ES-I3 (cell line): ENCODE measurements around the gene CDPF1.

ENCODE experiments used
- H3K36me3 ChIP-seq: 2 replicates; pipeline ENCODE4 v1.6.1; 2013; ENCODE audit warnings: mild to moderate bottlenecking, low read length, control low read depth, moderate library complexity; ENCODE audit not compliant: insufficient read depth
- H3K4me1 ChIP-seq: 2 replicates; pipeline ENCODE4 v1.6.1; 2013; ENCODE audit warnings: mild to moderate bottlenecking, control low read depth, low read length; ENCODE audit not compliant: insufficient read depth
- H3K9ac ChIP-seq: 2 replicates; pipeline ENCODE4 v1.6.1; 2013; ENCODE audit warnings: low read depth, mild to moderate bottlenecking, low read length, moderate library complexity
- H3K9me3 ChIP-seq: 2 replicates; pipeline ENCODE4 v1.6.1; 2013; ENCODE audit warnings: mild to moderate bottlenecking, low read length, moderate library complexity; ENCODE audit not compliant: control insufficient read depth, insufficient read depth

The CDPF1 gene, protein sequence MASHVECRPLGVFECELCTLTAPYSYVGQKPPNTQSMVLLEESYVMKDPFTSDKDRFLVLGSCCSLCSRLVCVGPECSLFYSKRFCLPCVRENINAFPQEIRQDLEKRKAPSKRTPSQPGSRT

DNA sequence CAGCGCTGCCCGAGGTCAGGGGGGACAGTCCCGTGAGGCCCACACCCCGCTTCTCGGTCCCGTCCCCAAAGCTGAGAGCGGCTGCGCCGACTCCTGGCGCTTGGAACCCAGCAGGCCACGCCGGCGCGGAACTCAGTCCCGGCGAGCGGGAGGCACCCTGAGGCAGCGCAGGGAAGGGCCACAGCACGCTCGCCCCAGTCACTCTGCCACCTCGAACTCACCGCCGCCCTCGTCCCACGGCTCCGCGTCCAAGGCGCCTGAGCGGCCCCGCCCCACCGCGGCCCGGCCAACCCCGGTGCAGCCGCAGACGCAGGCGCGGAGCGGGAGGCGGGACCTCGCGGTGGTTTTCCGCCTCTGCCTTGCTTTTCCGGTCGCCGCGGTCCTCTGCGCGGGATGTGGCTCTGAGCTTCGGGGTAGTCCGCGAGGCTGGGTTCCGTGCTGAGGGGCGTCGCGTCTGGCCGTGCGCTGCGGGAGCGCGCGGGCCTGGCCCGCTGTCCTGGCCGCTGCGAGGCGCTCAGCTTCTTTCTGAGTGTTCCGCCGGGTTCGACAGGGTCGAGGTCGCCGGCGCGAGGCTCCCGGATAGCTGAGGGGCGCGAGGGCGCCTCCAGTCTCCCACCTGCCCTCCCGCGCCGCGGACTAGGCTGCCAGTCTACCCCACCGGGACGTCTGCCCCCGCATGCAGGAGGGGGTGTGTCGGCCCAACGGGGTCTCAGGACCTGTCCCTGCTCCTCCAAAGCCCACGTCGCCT lies at the start of gene CDPF1:
CDPF1 (minus strand) TSS at position 259 of the 748 bp plus-strand sequence. CDS start 2,009 bp downstream, outside the sequence.
- peak within 1 kb of the TSS; percentile 79 for H3K9ac ChIP-seq
- peaks cover 2% of the 10 kb centered on the region; the same call in 1 of the 2 replicates for H3K9me3 ChIP-seq
- H3K4me1 ChIP-seq = no peaks in the 10 kb centered on the region
- no peaks in the 10 kb centered on the region for H3K36me3 ChIP-seq

DNA sequence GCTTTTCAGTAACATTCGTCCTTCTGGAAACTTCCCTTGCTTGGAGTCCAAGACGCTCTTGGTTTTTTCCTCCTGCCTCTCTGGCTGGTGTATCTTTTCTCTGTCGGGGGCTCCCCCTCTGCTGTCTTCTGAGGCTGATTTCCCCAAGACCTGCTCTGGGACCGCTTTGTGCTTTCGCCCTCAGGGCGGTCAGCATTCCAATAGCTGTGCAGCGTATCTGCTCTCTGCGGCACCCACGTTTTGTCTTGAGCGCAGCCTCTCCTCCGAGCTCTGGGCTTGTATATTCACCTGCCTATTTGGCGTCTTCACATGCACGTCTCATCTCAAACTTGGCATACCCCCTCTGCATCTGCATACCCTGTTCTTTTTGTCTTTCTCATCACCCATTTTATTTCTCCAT lies 49.0 kb upstream of the CDPF1 start:
- H3K36me3 ChIP-seq = peaks cover 14% of the 10 kb centered on the region
- no peak overlapping the region for H3K9ac ChIP-seq
- H3K4me1 ChIP-seq = no peaks in the 10 kb centered on the region
- no peaks in the 10 kb centered on the region for H3K9me3 ChIP-seq

DNA sequence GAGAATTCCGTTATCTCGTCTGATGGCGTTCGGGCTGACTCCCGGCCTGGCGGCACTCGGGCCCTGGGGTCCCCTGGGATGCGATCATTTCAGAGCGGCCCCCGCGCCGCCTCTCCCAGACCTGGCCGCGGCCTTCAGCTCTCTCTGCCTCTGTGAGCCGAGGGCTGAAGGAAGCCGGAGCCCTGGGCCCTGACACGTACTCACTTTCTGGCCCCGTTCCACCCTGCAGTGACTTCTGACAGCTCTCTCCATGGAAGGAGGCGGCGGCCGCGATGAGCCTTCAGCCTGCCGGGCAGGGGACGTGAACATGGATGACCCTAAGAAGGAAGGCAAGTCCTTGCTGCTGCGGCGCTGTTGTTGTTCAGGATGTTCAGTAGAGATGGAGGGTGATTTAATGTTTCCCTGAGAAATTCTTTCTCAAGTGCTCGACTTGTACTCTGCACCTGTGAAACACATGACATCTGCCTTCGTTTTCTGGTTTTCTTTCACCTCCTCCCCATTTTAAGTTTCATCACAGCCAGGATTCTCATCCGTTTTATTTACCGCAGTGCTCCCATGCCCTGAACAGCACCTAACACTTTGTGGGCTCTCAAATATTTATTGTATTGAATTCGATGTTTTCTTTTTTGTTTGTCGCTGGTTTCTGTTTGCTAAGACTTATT lies 47.2 kb upstream of the CDPF1 start:
- peaks cover 14% of the 10 kb centered on the region for H3K36me3 ChIP-seq
- H3K9me3 ChIP-seq = no peaks in the 10 kb centered on the region
- peak overlapping the region; percentile 86 for H3K9ac ChIP-seq
- H3K4me1 ChIP-seq = peaks cover 4% of the 10 kb centered on the region; the same call in 1 of the 2 replicates

DNA sequence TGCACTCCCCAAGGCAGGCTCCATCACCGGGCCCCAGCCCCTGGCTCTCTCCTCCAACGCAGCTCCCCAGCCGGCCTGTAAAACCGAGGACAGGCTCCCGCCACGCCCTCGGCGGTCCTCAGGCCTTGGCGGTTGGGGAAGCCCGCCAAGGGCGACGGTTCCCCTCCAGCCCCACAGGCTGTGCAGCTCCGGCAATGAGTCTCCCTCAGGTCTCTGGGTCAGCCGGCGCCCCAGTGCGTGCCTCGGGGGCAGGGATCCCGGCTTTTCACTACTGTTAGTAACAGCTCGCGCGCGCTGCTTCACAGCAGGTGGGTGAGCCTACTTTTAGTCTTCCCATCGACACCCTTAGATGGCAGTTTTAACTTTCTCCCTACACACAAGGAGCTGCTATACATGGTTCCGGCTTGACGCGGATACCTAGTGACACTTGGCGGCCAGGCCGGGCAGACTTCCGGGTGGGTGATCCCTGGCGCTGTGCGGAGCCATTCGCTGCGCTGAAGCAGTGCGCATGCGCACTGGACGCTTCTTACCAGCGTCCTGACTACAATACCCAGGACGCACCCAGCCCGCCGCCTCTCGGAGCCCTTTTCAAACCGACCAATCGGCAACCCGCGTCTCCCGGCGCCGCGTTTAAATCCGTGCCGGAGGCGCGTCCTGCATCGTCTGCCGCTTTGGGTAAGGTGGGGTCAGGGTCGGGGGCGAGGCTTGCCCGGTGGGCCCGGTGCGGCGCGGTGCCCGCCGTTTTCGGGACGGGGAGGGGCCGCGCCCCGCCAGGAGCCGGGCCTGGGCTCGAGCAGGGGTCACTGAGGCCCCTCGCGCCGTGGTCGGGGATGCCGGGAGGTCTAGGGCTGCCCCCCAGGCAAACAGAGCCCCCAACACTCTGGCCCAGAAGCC lies 46.4 kb upstream of the CDPF1 start, which contains the start of gene GTSE1:
GTSE1 (plus strand) TSS at position 614 of the 894 bp plus-strand sequence. CDS start 531 bp downstream, outside the sequence.
- no peaks in the 10 kb centered on the region for H3K9me3 ChIP-seq
- peaks cover 4% of the 10 kb centered on the region; the same call in 1 of the 2 replicates for H3K4me1 ChIP-seq
- H3K36me3 ChIP-seq = peaks cover 14% of the 10 kb centered on the region
- H3K9ac ChIP-seq = peak within 1 kb of the TSS; percentile 86

DNA sequence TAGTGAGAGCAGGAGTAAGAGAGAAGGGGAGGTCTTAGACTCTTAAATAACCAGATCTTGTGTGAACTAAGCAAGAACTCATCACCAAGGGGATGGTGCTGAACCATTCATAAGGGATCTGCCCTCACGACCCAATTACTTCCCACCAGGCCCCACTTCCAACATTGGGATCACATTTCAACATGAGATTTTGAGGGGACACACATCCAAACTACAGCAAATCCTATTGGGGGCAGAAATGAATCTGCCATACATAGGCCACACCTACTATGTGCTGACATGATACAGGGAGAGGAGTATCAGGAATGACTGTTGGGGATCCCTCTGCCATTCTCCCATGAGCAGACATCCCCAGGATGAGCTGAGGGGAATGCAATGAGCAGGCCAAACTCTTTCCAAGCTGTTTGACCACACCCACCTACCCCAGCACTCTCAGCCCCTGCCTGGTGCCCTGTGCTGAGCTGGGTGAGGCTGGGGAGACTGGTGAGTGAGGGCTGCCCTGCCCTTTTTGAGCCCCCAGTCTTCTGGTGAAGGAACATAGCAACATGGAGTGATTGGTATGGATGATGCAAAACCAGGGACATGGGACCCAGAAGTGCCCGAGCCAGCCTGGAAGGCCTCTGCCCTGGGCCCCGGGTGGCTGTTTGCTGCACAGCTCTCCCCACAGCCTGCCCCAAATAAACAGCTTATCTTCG lies 45.3 kb upstream of the CDPF1 start:
- H3K36me3 ChIP-seq = peaks cover 9% of the 10 kb centered on the region; the same call in 1 of the 2 replicates
- no peaks in the 10 kb centered on the region for H3K9me3 ChIP-seq
- peaks cover 4% of the 10 kb centered on the region; the same call in 1 of the 2 replicates for H3K4me1 ChIP-seq
- peak overlapping the region; percentile 86; the same call in 1 of the 2 replicates for H3K9ac ChIP-seq

DNA sequence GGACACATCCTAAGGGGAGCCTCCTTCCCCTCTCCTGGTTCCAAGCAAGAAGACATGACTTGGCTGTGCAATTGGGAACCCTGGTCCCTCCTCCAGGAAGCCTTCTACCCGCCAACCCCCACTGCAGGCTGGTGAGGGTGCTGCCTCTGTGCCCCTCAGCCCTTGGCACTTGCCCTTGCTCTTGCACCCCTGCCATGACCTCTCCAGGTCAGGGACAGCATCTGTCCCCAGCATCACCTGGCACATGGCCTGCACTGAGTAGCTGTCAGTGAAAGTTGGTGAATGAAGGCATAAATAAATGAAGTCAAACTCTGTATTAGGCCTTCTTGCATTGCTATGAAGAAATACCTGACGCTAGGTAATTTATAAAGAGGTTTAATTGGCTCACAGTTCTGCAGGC lies 44.7 kb upstream of the CDPF1 start:
- Histone ChIP-seq H3K9me3 (no peaks in the 10 kb centered on the region), H3K4me1 (peaks cover 4% of the 10 kb centered on the region; the same call in 1 of the 2 replicates), H3K9ac (no peak overlapping the region), H3K36me3 (peaks cover 9% of the 10 kb centered on the region; the same call in 1 of the 2 replicates)

DNA sequence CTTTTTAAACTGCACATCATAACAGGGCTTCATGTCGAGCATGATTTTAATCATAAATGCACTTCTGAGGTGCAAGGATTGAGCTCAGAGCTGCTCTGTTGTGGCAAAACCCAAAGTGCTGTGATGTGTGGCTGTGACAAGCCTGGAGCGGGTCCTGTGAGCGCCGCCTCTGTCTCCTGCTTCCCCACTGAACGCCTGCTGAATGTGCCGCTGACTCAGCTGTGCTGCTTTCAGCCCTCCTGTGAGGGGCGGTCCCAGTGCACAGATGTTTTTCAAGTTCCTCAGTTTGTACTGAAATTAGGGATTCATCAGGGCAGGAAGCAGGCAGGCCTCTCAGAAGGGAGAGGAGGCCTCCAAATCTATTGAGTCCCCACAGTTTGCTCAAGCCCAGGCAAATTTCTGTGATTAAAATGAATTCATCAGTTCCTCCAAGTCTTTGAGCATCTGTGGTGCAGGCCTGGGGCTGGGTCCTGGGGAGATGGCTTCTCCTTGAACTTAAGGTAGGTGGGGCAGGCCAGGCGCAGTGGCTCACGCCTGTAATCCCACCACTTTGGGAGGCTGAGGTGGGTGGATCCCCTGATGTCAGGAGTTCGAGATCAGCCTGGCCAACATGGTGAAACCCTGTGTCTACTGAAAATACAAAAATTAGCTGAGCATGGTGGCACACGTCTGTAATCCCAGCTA lies 43.6 kb upstream of the CDPF1 start:
- Histone ChIP-seq H3K36me3 (peaks cover under 1% of the 10 kb centered on the region; the same call in 1 of the 2 replicates), H3K9ac (no peak overlapping the region), H3K9me3 (no peaks in the 10 kb centered on the region), H3K4me1 (peaks cover 4% of the 10 kb centered on the region; the same call in 1 of the 2 replicates)

DNA sequence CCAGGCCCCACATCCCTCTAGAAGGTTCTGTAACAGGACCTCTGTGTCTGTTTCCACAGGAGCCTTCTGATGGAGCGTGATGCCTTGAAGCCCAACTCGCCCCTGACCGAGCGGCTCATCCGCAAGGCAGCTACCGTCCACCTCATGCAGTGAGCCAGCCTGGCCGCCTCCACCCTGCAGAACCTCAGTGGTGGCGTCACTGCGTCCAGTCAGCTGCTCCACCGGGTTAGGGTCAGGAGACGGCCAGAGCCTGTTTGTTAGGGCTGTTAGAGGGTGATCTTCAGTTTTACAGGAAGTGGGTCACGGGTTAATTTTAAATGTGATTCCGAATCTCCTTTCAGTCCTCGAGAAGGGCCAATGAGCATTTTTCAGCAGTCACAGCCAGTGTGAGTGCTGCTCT lies 42.6 kb upstream of the CDPF1 start:
- Histone ChIP-seq H3K9me3 (no peaks in the 10 kb centered on the region), H3K36me3 (no peaks in the 10 kb centered on the region), H3K9ac (no peak overlapping the region), H3K4me1 (peaks cover 4% of the 10 kb centered on the region; the same call in 1 of the 2 replicates)

DNA sequence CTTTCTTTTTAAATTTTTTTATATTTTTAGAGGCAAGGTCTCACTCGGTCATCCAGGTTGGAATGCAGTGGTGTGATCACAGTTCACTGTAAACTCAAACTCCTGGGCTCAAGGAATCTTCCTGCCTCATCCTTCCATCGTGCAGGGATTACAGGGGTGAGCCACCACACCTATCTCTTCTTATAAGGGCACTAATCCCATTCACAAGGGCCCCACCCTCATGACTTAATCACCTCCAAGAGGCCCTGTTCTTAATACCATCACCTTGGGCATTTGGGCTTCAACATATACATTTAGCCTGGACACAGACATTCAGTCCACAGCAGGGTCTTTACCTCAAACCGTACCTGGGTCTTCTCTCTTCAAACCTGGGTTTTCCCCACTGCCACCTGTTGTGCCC lies 42.1 kb upstream of the CDPF1 start:
- Histone ChIP-seq H3K36me3 (no peaks in the 10 kb centered on the region), H3K4me1 (peaks cover 4% of the 10 kb centered on the region; the same call in 1 of the 2 replicates)

DNA sequence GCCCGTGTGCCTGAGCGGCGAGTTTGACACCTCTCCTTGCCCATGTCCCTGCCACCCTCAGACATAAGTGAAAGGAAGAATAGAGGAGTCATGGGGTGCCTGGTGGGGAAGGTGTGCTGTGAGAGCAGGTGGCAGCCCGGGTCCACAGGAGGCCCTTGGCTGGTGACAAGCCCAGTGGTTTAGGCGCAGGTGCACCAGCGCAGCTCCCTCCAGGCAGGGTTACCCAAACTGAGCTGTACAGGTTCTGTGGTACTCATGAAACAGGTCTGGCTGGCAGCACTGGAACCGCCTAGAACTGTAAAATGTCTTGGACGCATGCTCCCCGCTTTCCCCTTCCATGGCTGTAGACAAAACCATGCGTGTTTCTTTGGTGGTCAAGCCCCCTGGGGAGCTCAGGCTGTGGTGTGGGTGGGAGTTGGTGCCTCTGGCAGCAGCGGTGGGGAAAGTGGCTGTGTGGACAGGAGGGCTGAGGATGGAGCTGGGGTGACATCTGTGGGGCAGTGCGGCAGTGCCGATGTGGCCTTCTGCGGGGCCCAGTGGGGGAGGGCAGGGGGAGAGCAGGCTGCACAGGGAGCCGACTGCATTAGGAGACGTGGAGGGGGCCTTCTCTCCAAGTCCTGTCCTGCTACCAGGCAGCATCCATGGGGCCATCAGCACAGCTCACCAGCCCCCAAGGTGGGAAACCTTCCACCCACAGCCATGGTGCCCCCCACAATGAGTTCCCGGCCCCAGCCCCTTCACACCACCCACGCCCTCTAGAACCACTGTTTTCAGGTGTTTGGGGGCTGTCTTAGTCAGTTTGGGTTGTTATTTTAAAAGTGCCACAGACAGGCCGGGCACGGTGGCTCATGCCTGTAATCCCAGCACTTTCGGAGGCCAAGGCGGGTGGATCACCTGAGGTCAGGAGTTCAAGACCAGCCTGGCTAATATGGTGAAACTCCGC lies 41.0 kb upstream of the CDPF1 start:
- H3K9me3 ChIP-seq = no peaks in the 10 kb centered on the region
- no peak overlapping the region for H3K9ac ChIP-seq
- H3K4me1 ChIP-seq = peaks cover 4% of the 10 kb centered on the region; the same call in 1 of the 2 replicates
- H3K36me3 ChIP-seq = no peaks in the 10 kb centered on the region

More for the DNA sequence above, 42.1 kb upstream of the CDPF1 start:
- Histone ChIP-seq H3K9me3 (no peaks in the 10 kb centered on the region), H3K9ac (no peak overlapping the region)

DNA sequence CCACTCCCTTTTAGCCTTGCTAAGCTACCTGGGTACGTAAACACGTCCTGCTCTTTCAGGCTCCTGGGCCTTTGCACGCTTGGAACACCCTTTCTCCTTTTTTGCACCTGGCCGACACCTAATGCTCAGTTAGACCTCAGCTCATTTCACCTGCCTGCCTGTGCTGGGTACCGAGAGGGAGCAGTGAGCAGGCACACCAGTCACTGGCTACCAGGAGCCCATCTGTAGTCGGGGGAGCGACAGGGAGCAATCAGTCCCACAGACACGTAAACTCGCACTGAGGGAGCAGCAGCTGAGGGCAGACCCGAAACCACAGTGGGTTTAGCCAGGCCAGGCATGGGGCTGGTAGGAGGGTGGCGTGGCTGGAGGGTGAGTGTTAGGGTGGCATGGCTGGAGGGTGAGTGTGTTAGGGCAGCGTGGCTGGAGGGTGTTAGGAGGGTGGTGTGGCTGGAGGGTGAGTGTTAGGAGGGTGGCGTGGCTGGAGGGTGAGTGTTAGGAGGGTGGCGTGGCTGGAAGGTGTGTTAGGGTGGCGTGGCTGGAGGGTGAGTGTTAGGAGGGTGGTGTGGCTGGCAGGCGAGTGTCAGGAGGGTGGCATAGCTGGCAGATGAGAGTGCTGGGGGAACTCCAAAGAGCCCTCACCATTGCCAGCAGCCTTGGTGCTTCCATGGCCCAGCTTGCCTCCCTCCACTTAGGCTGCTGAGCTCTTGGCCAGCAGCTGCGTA lies 40.2 kb upstream of the CDPF1 start:
- no peak overlapping the region for H3K9ac ChIP-seq
- H3K9me3 ChIP-seq = no peaks in the 10 kb centered on the region
- H3K4me1 ChIP-seq = peaks cover 4% of the 10 kb centered on the region; the same call in 1 of the 2 replicates
- no peaks in the 10 kb centered on the region for H3K36me3 ChIP-seq
